Common myeloid progenitor, CD34-positive (primary cell): ENCODE measurements around the gene NCF1.
"Not testable (repeated sequence)": the region's sequence is repeated elsewhere in the genome, so short reads cannot be mapped to it uniquely, and the experiment has no call there.

Experiments used
- CTCF ChIA-PET: fragments of 350-600 bp; sonication (Branson Sonifier 250); formaldehyde crosslinking; loops from one replicate; lab custom pipeline; 2021; ENCODE audit warnings: antibody characterized with exemption; lab: Charles Lee
- POLR2A ChIA-PET: fragments of 350-600 bp; sonication (Branson Sonifier 250); formaldehyde crosslinking; loops from one replicate; lab custom pipeline; 2021; ENCODE audit warnings: antibody characterized with exemption; lab: Charles Lee
- DNase-seq, 3 donors: peaks; one replicate each; pipeline versions ENCODE4 v3.0.0 to v3.0.0-alpha.2; 2013
- H3K27ac ChIP-seq, 2 experiments: 1 replicate in 1 of 2; 2 replicates in 1 of 2; pipeline ENCODE4 v1.7.0; 2013; ENCODE audit warnings: inconsistent platforms in 2 of 2, low read length in 2 of 2, mild to moderate bottlenecking in 2 of 2, low read depth in 1 of 2, moderate library complexity in 1 of 2; ENCODE audit not compliant: severe bottlenecking in 2 of 2, insufficient read depth in 1 of 2, poor library complexity in 1 of 2
- H3K27me3 ChIP-seq, 5 experiments: replicated peaks in 2 of 5; 1 replicate in 3 of 5; 2 replicates in 2 of 5; pipeline versions ENCODE4 v1.6.1 to v1.7.0; 2013; ENCODE audit warnings: low read length in 4 of 5, mild to moderate bottlenecking in 2 of 5, moderate library complexity in 2 of 5, inconsistent platforms in 1 of 5; ENCODE audit not compliant: insufficient read depth in 5 of 5, control insufficient read depth in 4 of 5
- H3K36me3 ChIP-seq, 4 experiments: 1 replicate in 2 of 4; 2 replicates in 2 of 4; pipeline versions ENCODE4 v1.6.1 to v1.7.0; 2013; ENCODE audit warnings: low read length in 3 of 4, control low read depth in 1 of 4, mild to moderate bottlenecking in 1 of 4; ENCODE audit not compliant: control insufficient read depth in 4 of 4, insufficient read depth in 4 of 4
- H3K4me1 ChIP-seq, 4 experiments: 1 replicate in 3 of 4; 2 replicates in 1 of 4; pipeline versions ENCODE4 v1.6.1 to v1.7.1; 2013; ENCODE audit warnings: low read length in 3 of 4, mild to moderate bottlenecking in 3 of 4, control low read depth in 1 of 4, inconsistent platforms in 1 of 4, moderate library complexity in 1 of 4; ENCODE audit not compliant: control insufficient read depth in 4 of 4, insufficient read depth in 4 of 4; ENCODE audit errors: control extremely low read depth in 1 of 4
- H3K4me3 ChIP-seq, 7 experiments: 1 replicate in 4 of 7; 2 replicates in 3 of 7; pipeline versions ENCODE4 v1.5.1 to v1.7.0; 2013; ENCODE audit warnings: mild to moderate bottlenecking in 7 of 7, low read length in 6 of 7, moderate library complexity in 6 of 7, inconsistent platforms in 2 of 7, low read depth in 2 of 7, control low read depth in 1 of 7; ENCODE audit not compliant: insufficient read depth in 4 of 7, control insufficient read depth in 1 of 7; ENCODE audit errors: extremely low read depth in 1 of 7
- H3K9me3 ChIP-seq, 5 experiments: 1 replicate in 4 of 5; 2 replicates in 1 of 5; pipeline versions ENCODE4 v1.6.1 to v1.7.1; 2013; ENCODE audit warnings: low read length in 4 of 5, mild to moderate bottlenecking in 2 of 5, inconsistent platforms in 1 of 5, low read depth in 1 of 5, moderate library complexity in 1 of 5; ENCODE audit not compliant: control insufficient read depth in 4 of 5, insufficient read depth in 2 of 5; ENCODE audit errors: control extremely low read depth in 1 of 5
- WGBS: methylation state at CpG from one replicate; pipeline ENCODE4 v1.1.5; 2013; ENCODE audit not compliant: insufficient coverage; 5-methylcytosine and 5-hydroxymethylcytosine counted together

Gene NCF1

GRCh38 chr7:74788369-74789150, 14.7 kb downstream of the NCF1 start:
- CTCF ChIA-PET, H3K27ac ChIP-seq, H3K36me3 ChIP-seq, POLR2A ChIA-PET, H3K4me1 ChIP-seq, H3K27me3 ChIP-seq, H3K9me3 ChIP-seq: not testable (repeated sequence)
- DNase-seq = peak; percentile 82 to 84 (median 83)
- H3K4me3 ChIP-seq = peak overlapping the region in 2 of 7 experiments; percentile 36 to 48
- WGBS = 0% methylated on average over 1 of the region's 82 CpGs

GRCh38 chr7:74789200-74789736, 15.5 kb downstream of the NCF1 start:
- CTCF ChIA-PET, H3K9me3 ChIP-seq, POLR2A ChIA-PET, H3K36me3 ChIP-seq, H3K27ac ChIP-seq, H3K27me3 ChIP-seq, H3K4me1 ChIP-seq, H3K4me3 ChIP-seq, DNase-seq: not testable (repeated sequence)
- no CpG with 5 or more reads among the region's 24 CpGs for WGBS

GRCh38 chr7:74797848-74798622, 24.2 kb downstream of the NCF1 start:
- CTCF ChIA-PET, H3K27ac ChIP-seq, DNase-seq, H3K9me3 ChIP-seq, H3K4me1 ChIP-seq, POLR2A ChIA-PET, H3K4me3 ChIP-seq, H3K27me3 ChIP-seq, H3K36me3 ChIP-seq: not testable (repeated sequence)
- no CpG with 5 or more reads among the region's 27 CpGs for WGBS

GRCh38 chr7:74798644-74799043, 24.8 kb downstream of the NCF1 start:
- H3K9me3 ChIP-seq, POLR2A ChIA-PET, H3K36me3 ChIP-seq, H3K27me3 ChIP-seq, H3K4me3 ChIP-seq, CTCF ChIA-PET, H3K4me1 ChIP-seq, H3K27ac ChIP-seq, DNase-seq: not testable (repeated sequence)
- no CpG with 5 or more reads among the region's 4 CpGs for WGBS

- H3K9me3 ChIP-seq, H3K4me3 ChIP-seq, H3K27me3 ChIP-seq, H3K27ac ChIP-seq, POLR2A ChIA-PET, H3K36me3 ChIP-seq, H3K4me1 ChIP-seq, DNase-seq, CTCF ChIA-PET: not testable (repeated sequence)
- no CpG with 5 or more reads among the region's 3 CpGs for WGBS
Measured at GRCh38 chr7:74815882-74816281, 42.1 kb downstream of the NCF1 start.

- H3K9me3 ChIP-seq, DNase-seq, H3K36me3 ChIP-seq, H3K27ac ChIP-seq, POLR2A ChIA-PET, H3K27me3 ChIP-seq, CTCF ChIA-PET, H3K4me3 ChIP-seq, H3K4me1 ChIP-seq: not testable (repeated sequence)
- no CpG with 5 or more reads among the region's 23 CpGs for WGBS
Measured at GRCh38 chr7:74820146-74820805, 46.5 kb downstream of the NCF1 start.

GRCh38 chr7:74821259-74821658, 47.4 kb downstream of the NCF1 start:
- POLR2A ChIA-PET, DNase-seq, H3K27me3 ChIP-seq, H3K36me3 ChIP-seq, H3K27ac ChIP-seq, H3K9me3 ChIP-seq, CTCF ChIA-PET, H3K4me1 ChIP-seq, H3K4me3 ChIP-seq: not testable (repeated sequence)
- WGBS = no CpG with 5 or more reads among the region's 5 CpGs
